Measurements from ENCODE around the gene HSF4. TPM values are rescaled to one million over a fixed set of nuclear protein-coding genes. Genes with fewer than 3 reads are reported as not detected.

The HSF4 gene
- total and polyA plus RNA-seq, 2 donors (not counting 3 experiments of a cell fraction or from before 2014, with no cell fraction given) = 4.8 to 5.5 TPM

GRCh38 chr16:67184453-67184994 is 20.0 kb downstream of the HSF4 start:
- dilution Hi-C loops (cut with MboI; ENCODE audit: extremely low pct_ligation_motif_present, low sequenced_read_pairs) = no loop called here
- no TSS peak for BruUV-seq (replicated peaks)
- Histone ChIP-seq H3K4me1 (ENCODE audit: control insufficient read depth, extremely low read depth, insufficient read depth, low read length) (peaks cover 33% of the 10 kb centered on the region), H3K9ac (replicated peaks; ENCODE audit: extremely low read depth, insufficient read depth, low read length) (no peak overlapping the region), H3K9me3 (replicated peaks; ENCODE audit: control insufficient read depth, insufficient read depth, low read length) (no peaks in the 10 kb centered on the region), H3K4me2 (ENCODE audit: insufficient read depth, low read length) (peak overlapping the region; percentile 82), H2AFZ (ENCODE audit: low read depth, low read length) (peak overlapping the region; percentile 65), H4K20me1 (replicated peaks; ENCODE audit: control insufficient read depth, extremely low read depth, insufficient read depth, low read length) (no peaks in the 10 kb centered on the region), H3K27ac (ENCODE audit: insufficient read depth, low read depth, low read length) (no peak overlapping the region), H3K9me1 (replicated peaks; ENCODE audit: control insufficient read depth, extremely low read depth, insufficient read depth, low read length) (no peaks in the 10 kb centered on the region), H3K79me2 (ENCODE audit: control insufficient read depth, insufficient read depth, low read length) (peaks cover 13% of the 10 kb centered on the region), H3K4me3 (replicated peaks in 1 of 3; ENCODE audit: insufficient read depth in 1 of 3, low read depth in 1 of 3, low read length in 3 of 3) (peak overlapping the region; percentile 75 to 90 (median 88)), H3K27me3 (ENCODE audit: control insufficient read depth in 2 of 2, insufficient read depth in 2 of 2, low read length in 2 of 2) (no peaks in the 10 kb centered on the region), H3K36me3 (ENCODE audit: control insufficient read depth in 2 of 2, extremely low read depth in 1 of 2, insufficient read depth in 2 of 2, low read length in 2 of 2) (no peaks in the 10 kb centered on the region)
- intact Hi-C loops (cut with micrococcal nuclease) = loop anchor here (1.0 kb wide), 2 partner anchors 8 to 166 kb away; partner anchors contain the start of gene E2F4
- peak; percentile 30 for TF ChIP-seq EZH2 (IDR thresholded peaks at IDR 0.05; ENCODE audit: borderline replicate concordance, low read depth, low read length, severe bottlenecking)
- no peak for TF ChIP-seq FOS (IDR thresholded peaks at IDR 0.05; ENCODE audit: borderline replicate concordance, insufficient read depth, low read length)
- ChIA-PET POLR2A (no interaction called here), CTCF (interaction anchor here (0.6 to 3.5 kb wide), 29 partner anchors 7 to 588 kb away, joined by 3 to 40 read pairs (median 5); partner anchors contain the start of genes FBXL8, NOL3 and TRADD)
- FAIRE-seq (no peak), DNase-seq (ENCODE audit: low read depth, low spot score) (no peak)

GRCh38 chr16:67184995-67185650 is 20.6 kb downstream of the HSF4 start:
- intact Hi-C loops (cut with micrococcal nuclease) = loop anchor here (1.0 kb wide), 5 partner anchors 7 to 231 kb away; partner anchors contain the start of gene E2F4
- H3K27ac ChIP-seq (ENCODE audit: insufficient read depth, low read depth, low read length) = no peak overlapping the region
- H3K27me3 ChIP-seq (ENCODE audit: control insufficient read depth in 2 of 2, insufficient read depth in 2 of 2, low read length in 2 of 2) = no peaks in the 10 kb centered on the region
- peak; percentile 80 for DNase-seq (ENCODE audit: low read depth, low spot score)
- no TSS peak for BruUV-seq (replicated peaks)
- H4K20me1 ChIP-seq (replicated peaks; ENCODE audit: control insufficient read depth, extremely low read depth, insufficient read depth, low read length) = no peaks in the 10 kb centered on the region
- POLR2A ChIA-PET = no interaction called here
- H3K79me2 ChIP-seq (ENCODE audit: control insufficient read depth, insufficient read depth, low read length) = peaks cover 13% of the 10 kb centered on the region
- CTCF ChIA-PET = interaction anchor here (0.6 to 3.5 kb wide), 35 partner anchors 8 to 589 kb away, joined by 3 to 40 read pairs (median 4); partner anchors contain the start of genes CBFB, CES3, FBXL8 and HSF4
- peaks cover 37% of the 10 kb centered on the region for H3K4me1 ChIP-seq (ENCODE audit: control insufficient read depth, extremely low read depth, insufficient read depth, low read length)
- TF ChIP-seq POLR2A (IDR thresholded peaks at IDR 0.05; ENCODE audit: low read depth, low read length) (no peak), GATA2 (IDR thresholded peaks at IDR 0.05; ENCODE audit: insufficient read depth, insufficient read length, low read depth, low read length) (no peak), POLR2AphosphoS5 (IDR thresholded peaks at IDR 0.05; ENCODE audit: insufficient read depth, low read depth, low read length) (peak; percentile 60), FOS (IDR thresholded peaks at IDR 0.05; ENCODE audit: borderline replicate concordance, insufficient read depth, low read length) (no peak), JUN (IDR thresholded peaks at IDR 0.05; ENCODE audit: borderline replicate concordance, insufficient read depth, insufficient read length, low read depth) (no peak), MAX (IDR thresholded peaks at IDR 0.05; ENCODE audit: insufficient read depth, insufficient read length) (peak; percentile 83), CTCF (IDR thresholded peaks at IDR 0.05; ENCODE audit: extremely low read depth in 1 of 2, insufficient read depth in 1 of 2, low read depth in 1 of 2, low read length in 2 of 2) (peak; percentile 91 to 97)
- no peaks in the 10 kb centered on the region for H3K36me3 ChIP-seq (ENCODE audit: control insufficient read depth in 2 of 2, extremely low read depth in 1 of 2, insufficient read depth in 2 of 2, low read length in 2 of 2)
- no peaks in the 10 kb centered on the region for H3K9me3 ChIP-seq (replicated peaks; ENCODE audit: control insufficient read depth, insufficient read depth, low read length)
- no peaks in the 10 kb centered on the region for H3K9me1 ChIP-seq (replicated peaks; ENCODE audit: control insufficient read depth, extremely low read depth, insufficient read depth, low read length)
- H2AFZ ChIP-seq (ENCODE audit: low read depth, low read length) = no peak overlapping the region
- no peak overlapping the region for H3K4me3 ChIP-seq (replicated peaks in 1 of 3; ENCODE audit: insufficient read depth in 1 of 3, low read depth in 1 of 3, low read length in 3 of 3)
- no peak overlapping the region for H3K9ac ChIP-seq (replicated peaks; ENCODE audit: extremely low read depth, insufficient read depth, low read length)
- no peak overlapping the region for H3K4me2 ChIP-seq (ENCODE audit: insufficient read depth, low read length)
- FAIRE-seq = peak; percentile 97
- dilution Hi-C loops (cut with MboI; ENCODE audit: extremely low pct_ligation_motif_present, low sequenced_read_pairs) = no loop called here

Measured in endothelial cell of umbilical vein (primary cell).